Vagina (tissue), 2 donors: ENCODE results near the gene NDUFA3. TPM values are rescaled to one million over a fixed set of nuclear protein-coding genes. Genes with fewer than 3 reads are reported as not detected.

Experiments
- DNase-seq, 2 donors: peaks; one replicate each; pipeline ENCODE4 v3.0.0-alpha.2; 2017; ENCODE audit errors: extremely low spot score in 2 of 2
- H3K27ac ChIP-seq: fragments of 200-600 bp; sonication (generic); one replicate; pipeline ENCODE4 v1.5.1; 2019
- H3K27me3 ChIP-seq: fragments of 200-600 bp; sonication (generic); one replicate; pipeline ENCODE4 v1.5.1; 2019
- H3K36me3 ChIP-seq, 2 donors: fragments of 200-600 bp; sonication (generic); one replicate each; pipeline ENCODE4 v1.5.1; 2017 to 2019
- H3K4me1 ChIP-seq: fragments of 200-600 bp; sonication (generic); one replicate; pipeline ENCODE4 v1.5.1; 2019
- H3K4me3 ChIP-seq, 2 donors: fragments of 200-600 bp; sonication (generic); 1 replicate in 1 of 2; 2 replicates in 1 of 2; pipeline ENCODE4 v1.5.1; 2016 to 2019
- H3K9me3 ChIP-seq: fragments of 200-600 bp; sonication (generic); one replicate; pipeline ENCODE4 v1.5.1; 2019
- CTCF ChIP-seq, 3 experiments: fragments of 450-650 bp in 2 of 3; fragments of 200-600 bp in 1 of 3; sonication (generic) in 1 of 3; IDR thresholded peaks; one replicate each; pipeline ENCODE4 v1.5.1; 2017 to 2019; ENCODE audit warnings: antibody characterized with exemption in 3 of 3, mild to moderate bottlenecking in 2 of 3, moderate library complexity in 2 of 3
- POLR2A ChIP-seq, 2 donors: fragments of 450-650 bp; IDR thresholded peaks; one replicate each; pipeline ENCODE4 v1.6.1; 2017; ENCODE audit warnings: antibody characterized with exemption in 2 of 2, mild to moderate bottlenecking in 2 of 2, moderate library complexity in 2 of 2
- POLR2AphosphoS5 ChIP-seq, 2 donors: sonication (generic); formaldehyde crosslinking; IDR thresholded peaks; one replicate each; pipeline ENCODE4 v1.9.0; 2017; ENCODE audit warnings: antibody characterized with exemption in 2 of 2, mild to moderate bottlenecking in 2 of 2, low read depth in 1 of 2; ENCODE audit not compliant: insufficient read depth in 1 of 2
- intact Hi-C: fragments of 100-400 bp; cut with DNase I; formaldehyde crosslinking; loops from one replicate; pipeline ENCODE4 v1.15.1; 2023
- total RNA-seq: library from RNA; depleted of rRNA; stranded (reverse); fragments of >200 nt; gene quantifications from one replicate; pipeline ENCODE4 v1.2.3, GENCODE V29; 2016

NDUFA3 gene
- total RNA-seq, 1 donor from 2014 or later: 79.3 TPM

- intact Hi-C loops: no loop called here
- peak in 1 of 2 donors; percentile 100 for DNase-seq
These were observed 30.8 kb downstream of the NDUFA3 start for GRCh38 chr19:54133312-54133956.

DNA sequence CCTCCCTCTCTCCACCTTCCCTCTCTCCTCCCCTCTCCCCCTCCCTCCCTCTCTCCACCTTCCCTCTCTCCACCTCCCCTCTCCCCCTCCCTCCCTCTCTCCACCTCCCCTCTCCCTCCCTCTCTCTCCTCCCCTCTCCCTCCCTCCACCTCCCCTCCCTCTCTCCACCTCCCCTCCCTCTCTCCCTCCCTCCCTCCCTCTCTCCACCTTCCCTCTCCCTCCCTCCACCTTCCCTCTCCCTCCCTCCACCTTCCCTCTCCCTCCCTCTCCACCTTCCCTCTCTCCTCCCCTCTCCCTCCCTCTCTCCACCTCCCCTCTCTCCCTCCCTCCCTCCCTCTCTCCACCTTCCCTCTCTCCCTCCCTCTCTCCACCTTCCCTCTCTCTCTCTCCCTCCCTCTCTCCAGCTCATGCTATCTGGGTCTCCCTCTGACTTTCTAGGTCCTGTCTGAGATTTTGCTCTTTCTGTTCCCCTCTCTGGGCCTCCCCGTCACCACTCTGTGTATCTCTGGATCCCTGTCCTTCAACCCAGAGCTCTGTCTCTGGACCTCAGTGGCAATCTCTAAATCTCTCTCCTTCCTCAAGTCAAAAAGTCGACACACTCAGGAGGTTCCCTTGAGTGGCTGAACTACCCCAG lies 31.4 kb downstream of the NDUFA3 start:
- Histone ChIP-seq H3K27ac (no peak overlapping the region), H3K4me3 (no peak overlapping the region), H3K9me3 (no peaks in the 10 kb centered on the region), H3K36me3 (peaks cover 0 to 9% of the 10 kb centered on the region in 2 donors), H3K4me1 (peaks cover 23% of the 10 kb centered on the region), H3K27me3 (no peaks in the 10 kb centered on the region)
- TF ChIP-seq POLR2A (IDR thresholded peaks at IDR 0.05) (no peak), POLR2AphosphoS5 (IDR thresholded peaks at IDR 0.05; ENCODE audit: insufficient read depth in 1 of 2, low read depth in 1 of 2) (no peak), CTCF (IDR thresholded peaks at IDR 0.05) (no peak)
- intact Hi-C loops: no loop called here
- DNase-seq: no peak

More at GRCh38 chr19:54133312-54133956, 30.8 kb downstream of the NDUFA3 start:
- TF ChIP-seq CTCF (IDR thresholded peaks at IDR 0.05) (no peak), POLR2A (IDR thresholded peaks at IDR 0.05) (no peak), POLR2AphosphoS5 (IDR thresholded peaks at IDR 0.05; ENCODE audit: insufficient read depth in 1 of 2, low read depth in 1 of 2) (no peak)
- peaks cover 0 to 16% of the 10 kb centered on the region in 2 donors for H3K36me3 ChIP-seq
- H3K4me3 ChIP-seq: no peak overlapping the region
- peaks cover 16% of the 10 kb centered on the region for H3K4me1 ChIP-seq
- H3K27me3 ChIP-seq: no peaks in the 10 kb centered on the region
- H3K9me3 ChIP-seq: no peaks in the 10 kb centered on the region
- H3K27ac ChIP-seq: no peak overlapping the region

DNA sequence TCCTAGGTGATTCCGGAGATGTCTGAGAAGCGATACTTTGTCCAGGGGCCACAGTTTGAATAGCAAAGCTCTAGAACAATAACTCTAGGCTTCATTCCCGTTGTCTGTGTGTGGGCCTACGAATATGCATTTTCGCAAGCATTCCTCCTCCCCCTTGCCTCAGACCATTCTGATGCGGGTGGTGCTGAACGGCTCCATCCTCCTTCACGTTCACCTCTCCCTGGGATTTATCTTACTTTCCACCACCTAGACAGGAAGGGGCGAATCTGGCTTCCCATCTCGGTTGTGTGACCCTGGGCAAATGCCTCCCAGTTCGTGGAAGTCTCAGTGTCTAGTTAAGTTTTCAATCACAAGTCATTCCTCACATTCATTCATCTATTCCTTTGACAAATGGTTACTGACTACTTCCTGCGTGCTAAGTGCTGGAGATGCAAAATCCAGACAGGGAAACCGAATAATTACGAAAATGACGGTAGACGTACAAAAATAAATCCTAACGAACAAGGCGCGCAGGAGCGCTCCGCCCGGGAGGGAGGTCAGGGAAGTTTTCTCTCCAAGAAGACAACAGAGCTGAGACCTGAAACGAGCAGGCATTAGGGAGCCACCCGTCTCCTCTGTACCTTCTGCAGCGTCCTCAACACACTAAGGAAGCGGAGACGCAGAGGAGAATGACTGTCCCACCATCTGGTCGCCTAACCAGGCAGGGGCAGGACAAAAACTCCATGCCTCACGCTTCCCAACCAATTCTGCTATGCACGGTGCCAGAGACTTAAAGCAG lies 33.6 kb downstream of the NDUFA3 start:
- no peaks in the 10 kb centered on the region for H3K36me3 ChIP-seq
- H3K9me3 ChIP-seq: no peaks in the 10 kb centered on the region
- H3K4me3 ChIP-seq: peak overlapping the region; percentile 47
- TF ChIP-seq POLR2A (IDR thresholded peaks at IDR 0.05) (no peak), CTCF (IDR thresholded peaks at IDR 0.05) (no peak), POLR2AphosphoS5 (IDR thresholded peaks at IDR 0.05; ENCODE audit: insufficient read depth in 1 of 2, low read depth in 1 of 2) (no peak)
- no peaks in the 10 kb centered on the region for H3K27me3 ChIP-seq
- intact Hi-C loops: no loop called here
- peak overlapping the region; percentile 29 for H3K27ac ChIP-seq
- peak in 1 of 2 donors; percentile 91 for DNase-seq
- peaks cover 45% of the 10 kb centered on the region for H3K4me1 ChIP-seq

GRCh38 chr19:54136864-54137698 lies 34.4 kb downstream of the NDUFA3 start:
- Histone ChIP-seq H3K27me3 (no peaks in the 10 kb centered on the region), H3K36me3 (no peaks in the 10 kb centered on the region), H3K4me1 (peaks cover 50% of the 10 kb centered on the region), H3K4me3 (peak overlapping the region; percentile 78 to 88), H3K9me3 (no peaks in the 10 kb centered on the region), H3K27ac (peak overlapping the region; percentile 89)
- intact Hi-C loops: no loop called here
- DNase-seq: peak; percentile 100
- TF ChIP-seq POLR2AphosphoS5 (IDR thresholded peaks at IDR 0.05; ENCODE audit: insufficient read depth in 1 of 2, low read depth in 1 of 2) (peak in 1 of 2 donors; percentile 87), CTCF (IDR thresholded peaks at IDR 0.05) (no peak), POLR2A (IDR thresholded peaks at IDR 0.05) (no peak)
